Urinary bladder (tissue), 4 donors: ENCODE results near the gene ZBTB42. TPM values are rescaled to one million over a fixed set of nuclear protein-coding genes. Genes with fewer than 3 reads are reported as not detected.

Experiments used
- DNase-seq: peaks from one replicate; pipeline ENCODE4 v3.0.0-alpha.2; 2015; ENCODE audit errors: extremely low spot score
- H3K27ac ChIP-seq: one replicate; pipeline ENCODE4 v1.5.1; 2013; ENCODE audit warnings: low read depth, mild to moderate bottlenecking, moderate library complexity
- H3K36me3 ChIP-seq: one replicate; pipeline ENCODE4 v1.6.1; 2013; ENCODE audit warnings: mild to moderate bottlenecking, moderate library complexity; ENCODE audit not compliant: insufficient read depth
- H3K4me1 ChIP-seq: one replicate; pipeline ENCODE4 v1.6.1; 2013; ENCODE audit warnings: mild to moderate bottlenecking, moderate library complexity; ENCODE audit not compliant: insufficient read depth
- H3K4me3 ChIP-seq: one replicate; pipeline ENCODE4 v1.5.1; 2013; ENCODE audit warnings: low read depth, low read length
- WGBS: extraction: QIAGEN DNeasy Blood & Tissue Kit; methylation state at CpG from one replicate; pipeline ENCODE4 v1.1.7; 2013; 5-methylcytosine and 5-hydroxymethylcytosine counted together
- polyA plus RNA-seq: library from polyadenylated mRNA; stranded (reverse); fragments of 200-250 nt; gene quantifications from one replicate; pipeline ENCODE4 v1.2.3, GENCODE V29; 2013
- total RNA-seq: library from RNA; depleted of rRNA; stranded (reverse); fragments of >200 nt; gene quantifications from one replicate; pipeline ENCODE4 v1.2.3, GENCODE V29; 2014
- donor health status: healthy with polysubstance abuse.
- donor health status: healthy.

Gene ZBTB42
- total and polyA plus RNA-seq, 2 donors: 3.5 to 6.3 TPM

- 86% methylated on average over 46 of the region's 46 CpGs for WGBS
- H3K27ac ChIP-seq: no peak overlapping the region
- H3K4me3 ChIP-seq: no peak overlapping the region
- no peaks in the 10 kb centered on the region for H3K4me1 ChIP-seq
- DNase-seq: no peak
- peaks cover 7% of the 10 kb centered on the region for H3K36me3 ChIP-seq
Observed at GRCh38 chr14:104773505-104774452, 27.1 kb upstream of the ZBTB42 start.

- DNase-seq: peak; percentile 15
- peaks cover 7% of the 10 kb centered on the region for H3K36me3 ChIP-seq
- H3K4me1 ChIP-seq: no peaks in the 10 kb centered on the region
- no peak overlapping the region for H3K27ac ChIP-seq
- 80% methylated on average over 20 of the region's 20 CpGs for WGBS
- no peak overlapping the region for H3K4me3 ChIP-seq
Observed at GRCh38 chr14:104774453-104775072, 26.3 kb upstream of the ZBTB42 start.

- no peak for DNase-seq
- Histone ChIP-seq H3K4me1 (no peaks in the 10 kb centered on the region), H3K27ac (no peak overlapping the region), H3K36me3 (peaks cover 7% of the 10 kb centered on the region), H3K4me3 (no peak overlapping the region)
- 87% methylated on average over 13 of the region's 13 CpGs for WGBS
Observed at GRCh38 chr14:104775073-104775489, 25.8 kb upstream of the ZBTB42 start.

- H3K4me3 ChIP-seq: no peak overlapping the region
- no peaks in the 10 kb centered on the region for H3K4me1 ChIP-seq
- WGBS: 98% methylated on average over 15 of the region's 15 CpGs
- no peak overlapping the region for H3K27ac ChIP-seq
- DNase-seq: no peak
- H3K36me3 ChIP-seq: peaks cover 7% of the 10 kb centered on the region
Observed at GRCh38 chr14:104776481-104776880, 24.4 kb upstream of the ZBTB42 start.

GRCh38 chr14:104776961-104777807 lies 23.7 kb upstream of the ZBTB42 start:
- DNase-seq: no peak
- no peak overlapping the region for H3K4me3 ChIP-seq
- no peaks in the 10 kb centered on the region for H3K4me1 ChIP-seq
- no peak overlapping the region for H3K27ac ChIP-seq
- 78% methylated on average over 16 of the region's 16 CpGs for WGBS
- H3K36me3 ChIP-seq: peaks cover 6% of the 10 kb centered on the region

GRCh38 chr14:104777808-104778249 lies 23.1 kb upstream of the ZBTB42 start:
- DNase-seq: no peak
- Histone ChIP-seq H3K27ac (no peak overlapping the region), H3K36me3 (no peaks in the 10 kb centered on the region), H3K4me1 (no peaks in the 10 kb centered on the region), H3K4me3 (no peak overlapping the region)
- 75% methylated on average over 15 of the region's 15 CpGs for WGBS

GRCh38 chr14:104778694-104779331 lies 22.1 kb upstream of the ZBTB42 start:
- no peak for DNase-seq
- WGBS: 86% methylated on average over 15 of the region's 15 CpGs
- no peaks in the 10 kb centered on the region for H3K4me1 ChIP-seq
- no peak overlapping the region for H3K27ac ChIP-seq
- no peak overlapping the region for H3K4me3 ChIP-seq
- H3K36me3 ChIP-seq: no peaks in the 10 kb centered on the region

GRCh38 chr14:104779776-104780512 lies 21.0 kb upstream of the ZBTB42 start:
- no peaks in the 10 kb centered on the region for H3K4me1 ChIP-seq
- no peaks in the 10 kb centered on the region for H3K36me3 ChIP-seq
- WGBS: 91% methylated on average over 32 of the region's 32 CpGs
- no peak overlapping the region for H3K4me3 ChIP-seq
- no peak overlapping the region for H3K27ac ChIP-seq
- DNase-seq: no peak

- DNase-seq: no peak
- Histone ChIP-seq H3K27ac (no peak overlapping the region), H3K36me3 (no peaks in the 10 kb centered on the region), H3K4me1 (no peaks in the 10 kb centered on the region), H3K4me3 (no peak overlapping the region)
- WGBS: 91% methylated on average over 24 of the region's 24 CpGs
Observed at GRCh38 chr14:104780513-104781030, 20.3 kb upstream of the ZBTB42 start.

GRCh38 chr14:104781271-104782077 lies 19.4 kb upstream of the ZBTB42 start:
- 89% methylated on average over 20 of the region's 20 CpGs for WGBS
- H3K36me3 ChIP-seq: no peaks in the 10 kb centered on the region
- no peak overlapping the region for H3K4me3 ChIP-seq
- H3K27ac ChIP-seq: no peak overlapping the region
- no peaks in the 10 kb centered on the region for H3K4me1 ChIP-seq
- DNase-seq: no peak

- no peaks in the 10 kb centered on the region for H3K4me1 ChIP-seq
Observed at GRCh38 chr14:104782086-104782807, 18.7 kb upstream of the ZBTB42 start.

More at GRCh38 chr14:104782086-104782807, 18.7 kb upstream of the ZBTB42 start:
- DNase-seq: no peak
- WGBS: 88% methylated on average over 28 of the region's 28 CpGs
- Histone ChIP-seq H3K36me3 (no peaks in the 10 kb centered on the region), H3K4me3 (no peak overlapping the region), H3K27ac (no peak overlapping the region)
